ENCODE results near the gene SENP3.

GRCh38 chr17:7528842-7529241 is 32.9 kb upstream of the SENP3 start:
- no peak for TF ChIP-seq RAD21 (IDR thresholded peaks at IDR 0.05)
- TF ChIP-seq JUND (IDR thresholded peaks at IDR 0.05) = no peak

Data from liver (tissue), 2 donors.